SU-DHL-6 (cell line): ENCODE results near the gene RASA2.
A peak's percentile ranks its signal among the peaks of the same experiment; 100 is the strongest.

Experiments
- H2AFZ ChIP-seq: fragments of 200-600 bp; sonication (generic); 2 replicates; pipeline ENCODE4 v1.6.1; 2014; ENCODE audit warnings: low read depth, mild to moderate bottlenecking, moderate library complexity, mixed read lengths, antibody characterized with exemption, low read length; ENCODE audit not compliant: severe bottlenecking
- H3F3A ChIP-seq: fragments of 200-600 bp; shearing (Covaris generic); 2 replicates; pipeline ENCODE4 v1.6.0; 2016; ENCODE audit warnings: antibody characterized with exemption, mild to moderate bottlenecking; ENCODE audit not compliant: insufficient read depth
- H3K27ac ChIP-seq: fragments of 200-600 bp; sonication (generic); 2 replicates; pipeline ENCODE4 v1.5.1; 2016; ENCODE audit warnings: low read depth, mild to moderate bottlenecking, low read length, moderate library complexity, mixed read lengths
- H3K27me3 ChIP-seq: fragments of 200-600 bp; sonication (generic), shearing (Covaris generic); 2 replicates; pipeline ENCODE4 v1.6.0; 2014; ENCODE audit warnings: mild to moderate bottlenecking, low read length
- H3K36me3 ChIP-seq: fragments of 200-600 bp; sonication (generic); 2 replicates; pipeline ENCODE4 v1.6.1; 2014; ENCODE audit warnings: mild to moderate bottlenecking, low read length, mixed read lengths
- H3K4me2 ChIP-seq: fragments of 300-600, 200-600 bp; shearing (Covaris generic), sonication (generic); 2 replicates; pipeline ENCODE4 v1.6.0; 2014; ENCODE audit warnings: low read length, low read depth, mild to moderate bottlenecking; ENCODE audit not compliant: poor library complexity, severe bottlenecking
- H3K4me3 ChIP-seq: fragments of 200-600 bp; sonication (generic); 2 replicates; pipeline ENCODE4 v1.5.1; 2014; ENCODE audit warnings: antibody characterized with exemption, low read length, mild to moderate bottlenecking, mixed read lengths; ENCODE audit not compliant: insufficient read depth, poor library complexity, severe bottlenecking
- H3K79me2 ChIP-seq: fragments of 200-600 bp; sonication (generic); 2 replicates; pipeline ENCODE4 v1.6.1; 2014; ENCODE audit warnings: mild to moderate bottlenecking, low read length, moderate library complexity; ENCODE audit not compliant: insufficient read depth
- H3K9ac ChIP-seq: fragments of 200-600 bp; sonication (generic); 2 replicates; pipeline ENCODE4 v1.7.0; 2014; ENCODE audit warnings: mild to moderate bottlenecking, low read length
- H3K9me2 ChIP-seq: fragments of 200-600 bp; sonication (generic); replicated peaks from 2 replicates; pipeline ENCODE4 v1.6.1; 2014; ENCODE audit warnings: low read length; ENCODE audit not compliant: insufficient read depth
- H3K9me3 ChIP-seq: fragments of 200-600 bp; sonication (generic); 2 replicates; pipeline ENCODE4 v1.6.1; 2014; ENCODE audit warnings: low read length, mixed read lengths; ENCODE audit not compliant: insufficient read depth
- H4K20me1 ChIP-seq: fragments of 200-600 bp; sonication (generic); 2 replicates; pipeline ENCODE4 v1.6.1; 2014; ENCODE audit warnings: low read depth, mild to moderate bottlenecking, antibody characterized with exemption, low read length, moderate library complexity, mixed read lengths
- CTCF ChIP-seq: fragments of 200-600 bp; sonication (generic); IDR thresholded peaks from one replicate; pipeline ENCODE4 v1.5.1; 2017; ENCODE audit warnings: antibody characterized with exemption, mild to moderate bottlenecking, low read length, moderate library complexity; ENCODE audit not compliant: insufficient read depth, poor library complexity, severe bottlenecking
- EZH2phosphoT487 ChIP-seq: fragments of 200-600 bp; sonication (generic), shearing (Covaris generic); conservative IDR thresholded peaks from 2 replicates; pipeline ENCODE4 v1.6.1; 2018; ENCODE audit warnings: mild to moderate bottlenecking, antibody characterized with exemption, low read length, moderate library complexity, mixed read lengths

Gene RASA2

DNA sequence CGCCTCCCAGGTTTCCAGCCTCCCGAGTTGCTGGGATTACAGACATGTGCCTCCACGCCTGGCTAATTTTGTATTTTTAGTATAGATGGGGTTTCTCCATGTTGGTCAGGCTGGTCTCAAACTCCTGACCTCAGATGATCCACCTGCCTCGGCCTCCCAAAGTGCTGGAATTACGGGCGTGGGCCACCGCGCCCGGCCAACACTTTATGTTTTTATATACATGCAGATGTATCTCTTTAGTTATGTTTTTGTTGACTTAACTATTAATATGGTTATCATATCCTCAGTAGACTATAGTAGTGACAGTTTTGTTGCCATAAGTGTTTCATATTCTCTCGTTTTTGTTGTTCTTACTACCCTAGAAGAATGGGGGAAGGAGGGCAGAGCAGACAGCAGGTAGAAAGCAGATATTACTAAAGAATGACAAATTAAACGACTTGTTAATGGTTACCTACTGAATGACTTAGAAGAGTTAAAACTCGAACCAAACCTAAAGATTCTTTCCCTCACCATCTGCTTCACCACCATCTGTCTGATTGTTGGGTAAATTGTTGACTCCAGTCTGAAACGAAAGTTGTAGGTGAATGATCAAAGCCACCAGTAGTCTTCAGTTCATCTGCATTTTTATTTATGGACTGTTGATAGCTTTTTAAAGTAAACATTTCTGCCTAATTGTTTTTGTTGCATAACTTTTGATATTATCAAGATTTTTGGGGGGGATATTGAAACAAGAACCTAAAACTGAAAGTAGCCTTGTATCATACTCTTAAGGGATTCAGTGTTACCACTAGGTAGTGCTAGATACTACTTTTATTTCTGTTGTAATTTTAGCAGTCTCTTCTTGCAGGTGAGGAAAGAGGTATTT lies 89.3 kb downstream of the RASA2 start:
- H3K4me2 ChIP-seq = no peak overlapping the region
- peaks cover 12% of the 10 kb centered on the region; the same call in 1 of the 2 replicates for H3K36me3 ChIP-seq
- TF ChIP-seq EZH2phosphoT487 (no peak), CTCF (peak; percentile 47)
- H3K9me2 ChIP-seq = no peaks in the 10 kb centered on the region
- no peaks in the 10 kb centered on the region for H3K9me3 ChIP-seq
- H2AFZ ChIP-seq = no peak overlapping the region
- H3K4me3 ChIP-seq = no peak overlapping the region
- H3K27ac ChIP-seq = no peak overlapping the region
- H3K9ac ChIP-seq = no peak overlapping the region
- H3K27me3 ChIP-seq = no peaks in the 10 kb centered on the region
- H3F3A ChIP-seq = no peaks in the 10 kb centered on the region
- H4K20me1 ChIP-seq = no peaks in the 10 kb centered on the region; the same call in 1 of the 2 replicates
- H3K79me2 ChIP-seq = no peaks in the 10 kb centered on the region

GRCh38 chr3:141576744-141577052 lies 89.9 kb downstream of the RASA2 start:
- Histone ChIP-seq H3K9me3 (no peaks in the 10 kb centered on the region), H3K27me3 (no peaks in the 10 kb centered on the region), H3F3A (no peaks in the 10 kb centered on the region), H3K9me2 (no peaks in the 10 kb centered on the region), H3K79me2 (no peaks in the 10 kb centered on the region), H3K36me3 (peaks cover 12% of the 10 kb centered on the region; the same call in 1 of the 2 replicates), H2AFZ (no peak overlapping the region), H3K4me2 (no peak overlapping the region), H3K27ac (no peak overlapping the region), H3K9ac (no peak overlapping the region), H4K20me1 (no peaks in the 10 kb centered on the region; the same call in 1 of the 2 replicates), H3K4me3 (no peak overlapping the region)
- TF ChIP-seq EZH2phosphoT487 (no peak), CTCF (no peak)

DNA sequence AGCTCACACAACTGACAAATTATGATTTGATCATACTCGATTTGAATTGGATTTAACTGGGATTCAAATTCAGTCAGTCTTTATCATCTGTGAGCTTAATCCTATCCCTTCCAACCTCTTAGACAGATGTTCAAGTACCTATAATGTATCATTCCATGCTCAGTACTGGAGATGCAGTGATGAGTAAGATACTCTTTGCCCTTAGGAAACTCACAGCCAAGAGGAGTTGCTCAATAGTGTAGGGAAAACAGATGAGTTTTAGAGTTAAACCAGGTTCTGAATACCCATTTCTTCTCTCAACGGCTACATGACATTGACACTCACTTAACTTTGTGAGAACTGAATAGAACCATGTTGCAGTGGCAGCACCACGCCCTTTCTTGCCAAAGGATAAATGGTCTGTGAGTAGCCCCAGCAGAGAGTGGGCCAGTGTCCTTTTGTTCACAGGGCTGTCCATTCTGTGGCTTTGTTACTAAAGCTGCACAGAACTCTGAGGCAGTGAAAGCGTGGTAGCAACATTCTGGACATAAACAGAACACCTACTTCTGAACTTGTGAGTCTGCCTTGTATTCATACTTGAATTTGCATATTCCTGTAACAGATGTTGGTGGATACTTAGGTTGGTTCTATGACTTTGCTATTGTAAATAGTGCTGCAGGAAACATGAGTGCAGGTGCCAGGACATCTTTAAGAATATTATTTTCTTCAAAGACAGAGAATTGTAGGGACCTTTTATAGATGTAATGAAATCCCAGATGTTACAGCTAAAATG lies 91.6 kb downstream of the RASA2 start:
- H3K9me3 ChIP-seq = no peaks in the 10 kb centered on the region
- H3K4me2 ChIP-seq = no peak overlapping the region
- peaks cover 10% of the 10 kb centered on the region; the same call in 1 of the 2 replicates for H3K36me3 ChIP-seq
- H3K9ac ChIP-seq = no peak overlapping the region
- no peaks in the 10 kb centered on the region; the same call in 1 of the 2 replicates for H4K20me1 ChIP-seq
- no peaks in the 10 kb centered on the region for H3K27me3 ChIP-seq
- no peak overlapping the region for H2AFZ ChIP-seq
- no peak for TF ChIP-seq CTCF
- TF ChIP-seq EZH2phosphoT487 = no peak
- H3K27ac ChIP-seq = no peak overlapping the region
- H3K79me2 ChIP-seq = no peaks in the 10 kb centered on the region
- H3K9me2 ChIP-seq = no peaks in the 10 kb centered on the region
- H3F3A ChIP-seq = no peaks in the 10 kb centered on the region
- no peak overlapping the region for H3K4me3 ChIP-seq
